K562 (cell line): ENCODE results near the gene KDELR3. TPM values are rescaled to one million over a fixed set of nuclear protein-coding genes. Genes with fewer than 3 reads are reported as not detected.

Experiments
- ATAC-seq: fragments of 200-7000 bp; cut with Tn5 transposase; 3 replicates; pipeline ENCODE4 v1.9.1; 2020; ENCODE audit warnings: moderate library complexity
- BruUV-seq: library from RNA; stranded (reverse); fragments of 400-500 nt; replicated peaks from 2 replicates; lab custom pipeline; 2021; lab: Mats Ljungman, UMichigan
- CTCF ChIA-PET: fragments of 300-600 bp; formaldehyde crosslinking; extraction: SDS; loops from one replicate; lab custom pipeline; 2021; ENCODE audit warnings: low intra/inter-chr PET ratio; lab: Yijun Ruan, JAX
- POLR2A ChIA-PET: fragments of 300-600, 350-650 bp; sonication (Branson Sonifier 250); formaldehyde crosslinking; extraction: SDS; loops from one replicate; lab custom pipeline; 2021; ENCODE audit warnings: antibody characterized with exemption, inconsistent platforms; lab: Yijun Ruan, JAX
- DNase-seq, 4 experiments: peaks; one replicate each; pipeline versions ENCODE4 v3.0.0 to v3.0.0-alpha.2; 2011 to 2018; ENCODE audit warnings: low spot score in 3 of 4, mixed read lengths in 3 of 4; ENCODE audit errors: extremely low read depth in 1 of 4
- FAIRE-seq: peaks from 2 replicates; lab custom pipeline; 2011; peaks lifted over from hg19 to GRCh38; lab: Jason Lieb, UNC
- H2AFZ ChIP-seq: 2 replicates; pipeline ENCODE4 v1.6.0; 2011; ENCODE audit warnings: low read depth, low read length, control low read depth, inconsistent platforms
- H3K27ac ChIP-seq: fragments of 200-600 bp; 3 replicates; pipeline ENCODE4 v1.8.0; 2011; ENCODE audit warnings: low read depth, mild to moderate bottlenecking, control low read depth, inconsistent platforms, low read length, moderate library complexity, mixed read lengths; ENCODE audit errors: extremely low read depth
- H3K27me3 ChIP-seq, 2 experiments: fragments of 300-600 bp in 1 of 2; 2 replicates in 1 of 2; 3 replicates in 1 of 2; pipeline versions ENCODE4 v1.6.0 to v1.8.0; 2011; ENCODE audit warnings: inconsistent platforms in 2 of 2, low read length in 2 of 2, mild to moderate bottlenecking in 1 of 2, mixed read lengths in 1 of 2, moderate library complexity in 1 of 2; ENCODE audit not compliant: control insufficient read depth in 2 of 2, insufficient read depth in 2 of 2
- H3K36me3 ChIP-seq: fragments of 300-600 bp; 3 replicates; pipeline ENCODE4 v1.8.0; 2011; ENCODE audit warnings: mild to moderate bottlenecking, low read length, inconsistent platforms; ENCODE audit not compliant: control insufficient read depth, insufficient read depth
- H3K4me1 ChIP-seq, 2 experiments: fragments of 200-600 bp in 1 of 2; replicated peaks in 1 of 2; 2 replicates in 1 of 2; 3 replicates in 1 of 2; pipeline versions ENCODE4 v1.5.1 to v1.8.0; 2011; ENCODE audit warnings: inconsistent platforms in 2 of 2, low read length in 2 of 2, mild to moderate bottlenecking in 1 of 2, mixed read lengths in 1 of 2, moderate library complexity in 1 of 2; ENCODE audit not compliant: control insufficient read depth in 2 of 2, insufficient read depth in 2 of 2
- H3K4me2 ChIP-seq: 2 replicates; pipeline ENCODE4 v1.6.1; 2011; ENCODE audit warnings: low read length, control low read depth, inconsistent platforms, mixed read lengths; ENCODE audit not compliant: insufficient read depth
- H3K4me3 ChIP-seq: fragments of 200-600 bp; sonication (generic), shearing (Covaris generic); 2 replicates; pipeline ENCODE4 v1.5.1; 2016; ENCODE audit warnings: control low read depth, inconsistent platforms
- H3K79me2 ChIP-seq: fragments of 200-600 bp; 3 replicates; pipeline ENCODE4 v1.8.0; 2011; ENCODE audit warnings: low read length, inconsistent platforms; ENCODE audit not compliant: control insufficient read depth, insufficient read depth
- H3K9ac ChIP-seq, 2 experiments: 2 replicates each; pipeline versions ENCODE4 v1.6.0 to v1.6.1; 2011; ENCODE audit warnings: low read depth in 2 of 2, low read length in 2 of 2, control low read depth in 1 of 2, inconsistent platforms in 1 of 2, mild to moderate bottlenecking in 1 of 2, mixed read lengths in 1 of 2; ENCODE audit not compliant: insufficient read depth in 1 of 2
- H3K9me1 ChIP-seq: one replicate; pipeline ENCODE4 v1.6.0; 2011; ENCODE audit warnings: inconsistent platforms, mild to moderate bottlenecking, low read length, moderate library complexity; ENCODE audit not compliant: control insufficient read depth, insufficient read depth
- H3K9me3 ChIP-seq: replicated peaks from 2 replicates; pipeline ENCODE4 v1.5.1; 2011; ENCODE audit warnings: low read depth, low read length, inconsistent platforms; ENCODE audit not compliant: control insufficient read depth, insufficient read depth
- H4K20me1 ChIP-seq: replicated peaks from 2 replicates; pipeline ENCODE4 v1.6.1; 2011; ENCODE audit warnings: low read length, inconsistent platforms, mixed read lengths; ENCODE audit not compliant: control insufficient read depth, insufficient read depth
- CAMTA2 ChIP-seq: fragments of 250-450 bp; sonication (Bioruptor Pico); conservative IDR thresholded peaks from 2 replicates; pipeline ENCODE4 v1.5.1; 2022
- CTBP1 ChIP-seq: fragments of 450-650 bp; IDR thresholded peaks from 2 replicates; pipeline ENCODE4 v1.6.1; 2016; ENCODE audit warnings: borderline replicate concordance
- CXXC5 ChIP-seq: fragments of 250-450 bp; sonication (Bioruptor Pico); IDR thresholded peaks from 2 replicates; pipeline ENCODE4 v1.8.0; 2022; ENCODE audit warnings: inconsistent platforms, mild to moderate bottlenecking, moderate library complexity
- GTF2A2 ChIP-seq: IDR thresholded peaks from 2 replicates; pipeline ENCODE4 v1.6.1; 2016; ENCODE audit warnings: mild to moderate bottlenecking, missing genetic modification characterization, missing compliant biosample characterization
- HDAC6 ChIP-seq: IDR thresholded peaks from 2 replicates; pipeline ENCODE4 v1.6.1; 2012; ENCODE audit warnings: low read depth, mild to moderate bottlenecking, control low read depth, inconsistent platforms, low read length, moderate library complexity
- HMG20B ChIP-seq: fragments of 250-450 bp; sonication (Bioruptor Pico); IDR thresholded peaks from 2 replicates; pipeline ENCODE4 v1.5.0; 2021; ENCODE audit warnings: mild to moderate bottlenecking
- LCOR ChIP-seq: sonication (generic); formaldehyde crosslinking; IDR thresholded peaks from 2 replicates; pipeline ENCODE4 v1.8.0; 2022; ENCODE audit warnings: mild to moderate bottlenecking, missing genetic modification reagents
- MAZ ChIP-seq, 2 experiments: fragments of 450-650 bp in 1 of 2; sonication (generic) in 1 of 2; formaldehyde crosslinking; IDR thresholded peaks in 1 of 2; conservative IDR thresholded peaks in 1 of 2; 2 replicates each; pipeline versions ENCODE4 v1.4.0 to v1.5.0; 2020; ENCODE audit warnings: mild to moderate bottlenecking in 1 of 2, missing genetic modification reagents in 1 of 2
- NCOR1 ChIP-seq: fragments of 450-650 bp; IDR thresholded peaks from 2 replicates; pipeline ENCODE4 v1.6.1; 2016; ENCODE audit warnings: mild to moderate bottlenecking, moderate library complexity
- NEUROD1 ChIP-seq: fragments of 150-350 bp; IDR thresholded peaks from 2 replicates; pipeline ENCODE4 v1.6.1; 2014; ENCODE audit warnings: borderline replicate concordance, low read length, low read depth; ENCODE audit not compliant: partially characterized antibody
- NFATC3 ChIP-seq: fragments of 450-650 bp; IDR thresholded peaks from 2 replicates; pipeline ENCODE4 v1.6.1; 2017; ENCODE audit warnings: mild to moderate bottlenecking
- RBM17 ChIP-seq: fragments of 200-400 bp; formaldehyde crosslinking; IDR thresholded peaks from 2 replicates; pipeline ENCODE4 v1.6.1; 2017; ENCODE audit warnings: low read depth, mild to moderate bottlenecking, low read length, borderline replicate concordance
- SAFB2 ChIP-seq: fragments of 200-400 bp; formaldehyde crosslinking; IDR thresholded peaks from 2 replicates; pipeline ENCODE4 v1.6.1; 2018; ENCODE audit warnings: borderline replicate concordance, low read length, low read depth, moderate library complexity; ENCODE audit not compliant: severe bottlenecking
- SREBF1 ChIP-seq: fragments of 150-350 bp; IDR thresholded peaks from 2 replicates; pipeline ENCODE4 v1.6.1; 2014; ENCODE audit warnings: antibody characterized with exemption, low read depth, low read length, borderline replicate concordance
- ZNF239 ChIP-seq: fragments of 250-450 bp; sonication (Bioruptor Pico); IDR thresholded peaks from 2 replicates; pipeline ENCODE4 v1.4.0; 2020; ENCODE audit warnings: mild to moderate bottlenecking
- ZNF280A ChIP-seq: fragments of 450-650 bp; IDR thresholded peaks from 2 replicates; pipeline ENCODE4 v1.6.1; 2018; ENCODE audit warnings: mild to moderate bottlenecking, low read depth; ENCODE audit not compliant: partially characterized antibody
- ZNF589 ChIP-seq: fragments of 200-800 bp; sonication (Bioruptor generic); IDR thresholded peaks from 2 replicates; pipeline ENCODE4 v1.6.1; 2016; ENCODE audit warnings: low read depth, missing genetic modification characterization, missing compliant biosample characterization
- WGBS: fragments of 100-300 bp; shearing (Covaris generic); methylation state at CpG from one replicate; pipeline ENCODE4 v1.1.6; 2016; ENCODE audit warnings: low coverage, mixed read lengths; ENCODE audit not compliant: insufficient coverage; ENCODE audit errors: missing lambda C conversion rate; 5-methylcytosine and 5-hydroxymethylcytosine counted together
- in situ Hi-C: fragments of 300-500 bp; cut with MboI; formaldehyde crosslinking; loops from 4 replicates; pipeline ENCODE4 v1.15.0; 2018; ENCODE audit warnings: inconsistent platforms, mixed read lengths
- intact Hi-C: fragments of 100-400 bp; cut with micrococcal nuclease; formaldehyde crosslinking; loops from 2 replicates; pipeline ENCODE4 v1.14.2; 2022
- polyA plus RNA-seq, 8 experiments: library from polyadenylated mRNA; depleted of rRNA in 4 of 8; stranded (reverse) in 5 of 8; unstranded in 3 of 8; fragments of >200 nt; fragmentation: Nextera tagmentation in 2 of 8; fragmentation: Illumina TruSeq in 1 of 8; extraction: Ambion mirVana in 2 of 8; extraction: Trizol in 1 of 8; gene quantifications; 2 replicates each; pipeline versions ENCODE4 v1.2.1 to v1.2.3, GENCODE V29; 2011 to 2014; ENCODE audit warnings: inconsistent platforms in 1 of 8, missing spikeins in 1 of 8
- total RNA-seq, 7 experiments: library from RNA; depleted of rRNA in 6 of 7; stranded (reverse); fragments of >200 nt in 6 of 7; fragmentation: Illumina TruSeq in 2 of 7; extraction: Trizol in 2 of 7; gene quantifications; 2 replicates each; pipeline versions ENCODE4 v1.2.1 to v1.2.3, GENCODE V29; 2011 to 2021; ENCODE audit warnings: low replicate concordance in 1 of 7
- TF ChIP-seq, protein P1 (sequence below): sonication (generic); formaldehyde crosslinking; IDR thresholded peaks from 2 replicates; pipeline ENCODE4 v1.8.1; 2023; ENCODE audit warnings: mild to moderate bottlenecking, missing genetic modification reagents

KDELR3 gene
- total and polyA plus RNA-seq, 9 of the 15 experiments (the other 6 are each of a cell fraction or from before 2014, with no cell fraction given), result 7.1 to 44.8 (median 9.6) TPM

DNA sequence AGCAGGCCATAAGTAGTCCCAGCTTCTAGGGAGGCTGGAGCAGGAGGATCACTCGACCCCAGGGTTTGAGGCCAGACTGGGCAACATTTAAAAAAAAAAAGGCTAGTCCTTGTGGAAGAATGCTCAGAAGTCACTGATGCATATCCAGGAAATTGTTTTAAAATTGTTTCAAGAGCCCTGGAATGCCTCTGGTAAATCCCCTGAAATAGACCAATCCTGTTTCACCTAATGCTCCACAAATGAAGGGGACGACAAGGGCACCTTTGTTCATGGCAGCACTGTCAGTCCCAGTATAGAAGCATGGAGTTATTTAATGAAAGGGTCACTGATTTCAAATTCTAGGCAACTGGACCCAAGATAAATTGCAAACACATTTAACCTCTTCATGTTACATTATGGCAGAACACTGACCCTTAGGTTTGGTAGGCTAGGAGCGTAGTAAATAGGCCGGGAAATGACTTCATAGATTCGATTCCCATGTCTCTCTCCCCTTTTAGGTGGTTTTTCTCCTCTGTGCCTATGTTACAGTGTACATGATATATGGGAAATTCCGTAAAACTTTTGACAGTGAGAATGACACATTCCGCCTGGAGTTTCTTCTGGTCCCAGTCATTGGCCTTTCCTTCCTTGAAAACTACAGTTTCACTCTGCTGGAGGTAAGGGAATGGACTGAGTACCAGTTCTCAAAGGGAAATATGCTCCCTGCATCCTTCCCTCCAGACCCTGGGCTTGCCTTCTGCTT lies 11.4 kb downstream of the KDELR3 start:
- DNase-seq, result no peak
- Histone ChIP-seq H3K9me3 (no peaks in the 10 kb centered on the region), H3K9ac (no peak overlapping the region), H3K27ac (no peak overlapping the region), H3K79me2 (no peaks in the 10 kb centered on the region), H3K4me3 (no peak overlapping the region), H3K4me1 (no peaks in the 10 kb centered on the region), H3K9me1 (no peaks in the 10 kb centered on the region), H4K20me1 (no peaks in the 10 kb centered on the region), H2AFZ (no peak overlapping the region), H3K27me3 (no peaks in the 10 kb centered on the region), H3K4me2 (no peak overlapping the region), H3K36me3 (peaks cover 41% of the 10 kb centered on the region)
- BruUV-seq, result no TSS peak
- 80% methylated on average over 5 of the region's 7 CpGs for WGBS
- CTCF ChIA-PET, result no interaction called here
- intact Hi-C loops, result no loop called here
- TF ChIP-seq NFATC3 (no peak), ZNF589 (CRISPR knock-in tag) (no peak), SREBF1 (no peak), ZNF239 (CRISPR knock-in tag) (no peak), GTF2A2 (tag) (no peak), RBM17 (no peak), CTBP1 (no peak), CXXC5 (CRISPR knock-in tag) (no peak), HDAC6 (no peak), NEUROD1 (no peak), CAMTA2 (CRISPR knock-in tag) (no peak), MAZ (CRISPR knock-in tag; conservative IDR thresholded peaks at IDR 0.05 in 1 of 2, IDR thresholded peaks at IDR 0.05 in 1 of 2) (no peak), HMG20B (CRISPR knock-in tag) (no peak), ZNF280A (no peak), NCOR1 (no peak), LCOR (CRISPR knock-in tag) (no peak), SAFB2 (no peak)
- TF ChIP-seq, protein P1, sequence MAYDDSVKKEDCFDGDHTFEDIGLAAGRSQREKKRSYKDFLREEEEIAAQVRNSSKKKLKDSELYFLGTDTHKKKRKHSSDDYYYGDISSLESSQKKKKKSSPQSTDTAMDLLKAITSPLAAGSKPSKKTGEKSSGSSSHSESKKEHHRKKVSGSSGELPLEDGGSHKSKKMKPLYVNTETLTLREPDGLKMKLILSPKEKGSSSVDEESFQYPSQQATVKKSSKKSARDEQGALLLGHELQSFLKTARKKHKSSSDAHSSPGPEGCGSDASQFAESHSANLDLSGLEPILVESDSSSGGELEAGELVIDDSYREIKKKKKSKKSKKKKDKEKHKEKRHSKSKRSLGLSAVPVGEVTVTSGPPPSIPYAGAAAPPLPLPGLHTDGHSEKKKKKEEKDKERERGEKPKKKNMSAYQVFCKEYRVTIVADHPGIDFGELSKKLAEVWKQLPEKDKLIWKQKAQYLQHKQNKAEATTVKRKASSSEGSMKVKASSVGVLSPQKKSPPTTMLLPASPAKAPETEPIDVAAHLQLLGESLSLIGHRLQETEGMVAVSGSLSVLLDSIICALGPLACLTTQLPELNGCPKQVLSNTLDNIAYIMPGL (CRISPR knock-in tag), result no peak
- FAIRE-seq, result no peak
- in situ Hi-C loops, result no loop called here
- POLR2A ChIA-PET, result interaction anchor here (0.6 to 1.9 kb wide), 4 partner anchors 9 to 42 kb away, joined by 3 to 11 read pairs (median 4); no protein-coding TSS in a partner anchor
- ATAC-seq, result no peak
